AG08396 (cell line): Measurements from ENCODE around the gene NRP2.

Experiments used
- DNase-seq: peaks from one replicate; pipeline ENCODE4 v3.0.0; 2012; ENCODE audit warnings: low spot score, mixed read lengths

NRP2 gene, protein sequence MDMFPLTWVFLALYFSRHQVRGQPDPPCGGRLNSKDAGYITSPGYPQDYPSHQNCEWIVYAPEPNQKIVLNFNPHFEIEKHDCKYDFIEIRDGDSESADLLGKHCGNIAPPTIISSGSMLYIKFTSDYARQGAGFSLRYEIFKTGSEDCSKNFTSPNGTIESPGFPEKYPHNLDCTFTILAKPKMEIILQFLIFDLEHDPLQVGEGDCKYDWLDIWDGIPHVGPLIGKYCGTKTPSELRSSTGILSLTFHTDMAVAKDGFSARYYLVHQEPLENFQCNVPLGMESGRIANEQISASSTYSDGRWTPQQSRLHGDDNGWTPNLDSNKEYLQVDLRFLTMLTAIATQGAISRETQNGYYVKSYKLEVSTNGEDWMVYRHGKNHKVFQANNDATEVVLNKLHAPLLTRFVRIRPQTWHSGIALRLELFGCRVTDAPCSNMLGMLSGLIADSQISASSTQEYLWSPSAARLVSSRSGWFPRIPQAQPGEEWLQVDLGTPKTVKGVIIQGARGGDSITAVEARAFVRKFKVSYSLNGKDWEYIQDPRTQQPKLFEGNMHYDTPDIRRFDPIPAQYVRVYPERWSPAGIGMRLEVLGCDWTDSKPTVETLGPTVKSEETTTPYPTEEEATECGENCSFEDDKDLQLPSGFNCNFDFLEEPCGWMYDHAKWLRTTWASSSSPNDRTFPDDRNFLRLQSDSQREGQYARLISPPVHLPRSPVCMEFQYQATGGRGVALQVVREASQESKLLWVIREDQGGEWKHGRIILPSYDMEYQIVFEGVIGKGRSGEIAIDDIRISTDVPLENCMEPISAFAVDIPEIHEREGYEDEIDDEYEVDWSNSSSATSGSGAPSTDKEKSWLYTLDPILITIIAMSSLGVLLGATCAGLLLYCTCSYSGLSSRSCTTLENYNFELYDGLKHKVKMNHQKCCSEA

DNA sequence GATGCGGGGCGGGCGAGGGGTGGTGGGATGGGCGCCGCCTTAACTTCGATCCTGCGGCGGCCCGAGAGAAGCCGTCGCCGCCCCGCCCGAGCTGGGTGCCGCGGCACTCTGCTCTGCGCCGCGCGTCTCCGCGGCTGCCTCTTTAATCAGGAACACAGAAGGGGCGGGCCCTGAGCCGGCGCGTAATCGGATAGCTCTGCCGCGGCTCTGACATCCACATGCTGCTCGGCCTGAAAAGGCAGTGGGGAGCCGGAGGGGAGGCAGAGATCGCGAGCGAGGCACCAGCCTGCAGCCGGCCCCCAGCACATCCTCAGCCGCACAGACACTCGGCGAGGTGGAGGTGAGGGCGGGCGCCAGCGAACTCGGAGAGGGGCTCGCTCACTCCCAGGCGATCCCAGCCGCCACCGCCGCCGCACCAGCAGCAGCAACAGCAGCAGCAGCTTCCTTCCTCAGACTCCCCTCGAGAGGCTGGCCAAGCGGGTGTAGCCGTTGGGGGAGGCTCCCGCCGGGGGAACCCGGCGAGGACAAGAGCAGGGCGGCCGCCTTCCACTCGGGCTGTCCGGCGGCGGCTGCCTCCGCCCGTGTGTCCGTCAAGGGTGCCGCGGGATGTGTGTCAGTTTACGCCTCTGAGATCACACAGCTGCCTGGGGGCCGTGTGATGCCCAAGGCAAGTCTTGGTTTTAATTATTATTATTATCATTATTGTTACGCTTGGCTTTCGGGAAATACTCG is at the start of gene NRP2:
TSS of gene NRP2 (plus strand) at position 263 of the 732 bp plus-strand sequence. CDS start 790 bp downstream, outside the sequence.
- DNase-seq, result peak; percentile 85

DNA sequence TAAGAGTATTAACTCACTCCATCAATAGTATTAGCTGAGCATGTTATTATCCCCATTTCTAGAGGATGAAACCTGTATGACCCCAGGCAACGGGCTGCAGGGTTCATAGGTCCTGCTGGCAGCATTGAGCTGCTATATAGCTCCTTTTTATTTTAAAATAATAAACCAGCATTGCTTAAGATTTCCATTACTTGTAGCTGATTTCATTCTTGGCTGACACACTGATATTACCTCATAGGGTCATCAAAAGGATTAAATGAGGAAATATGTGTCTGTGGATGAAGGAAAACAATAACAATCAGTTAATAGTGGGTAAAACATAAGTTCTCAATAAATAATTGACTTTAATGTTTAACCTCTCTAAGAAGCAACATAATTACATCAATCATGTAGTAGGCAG is 48.3 kb upstream of the NRP2 start:
- DNase-seq, result no peak

DNA sequence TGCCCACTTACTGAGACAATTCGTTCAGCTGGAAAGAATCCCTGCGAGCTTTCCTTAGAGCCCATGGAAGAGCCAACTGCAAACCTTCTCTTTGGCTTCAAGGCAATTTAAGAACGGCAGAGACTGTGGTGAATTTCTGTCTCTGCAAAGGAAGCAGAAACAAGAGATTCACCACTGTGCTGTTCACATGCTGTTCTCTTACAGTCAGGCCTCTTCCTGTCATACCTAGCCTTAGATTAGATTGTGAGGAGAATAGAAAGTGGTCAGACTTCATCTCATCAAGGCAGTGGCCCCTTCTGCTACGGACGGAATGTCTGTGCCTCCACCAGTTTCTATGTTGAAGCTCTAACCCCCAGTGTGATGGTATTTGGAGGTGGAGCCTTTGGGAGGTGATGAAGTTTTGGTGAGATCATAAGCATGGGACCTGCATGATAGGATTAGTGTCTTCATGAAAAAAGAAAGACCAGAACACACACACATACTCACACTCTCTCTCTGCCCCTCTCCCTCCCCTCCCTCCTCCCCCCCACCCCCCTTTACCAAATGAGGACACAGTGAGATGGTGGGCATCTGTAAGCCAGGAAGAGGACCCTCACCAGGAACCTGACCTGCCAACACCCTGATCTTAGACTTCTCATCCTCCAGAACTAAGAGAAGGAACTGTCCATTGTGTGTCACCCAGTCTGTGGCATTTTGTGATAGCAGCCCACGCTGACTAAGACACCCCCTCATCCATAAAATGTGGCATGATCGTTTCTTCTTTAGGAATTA is 45.6 kb upstream of the NRP2 start:
- no peak for DNase-seq

DNA sequence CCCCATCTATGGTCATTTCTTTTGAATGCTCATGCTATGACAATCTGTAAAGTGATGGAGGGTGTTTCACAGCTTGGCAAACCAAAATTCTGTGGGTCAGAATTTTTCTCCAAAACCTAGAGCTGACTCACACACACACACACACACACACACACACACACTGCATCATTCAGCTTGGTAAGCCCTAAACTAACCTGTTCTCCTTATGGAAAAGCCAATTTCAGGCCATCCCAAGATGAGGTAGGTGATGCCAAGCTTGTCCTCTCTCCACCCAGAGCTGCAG is 45.0 kb upstream of the NRP2 start:
- no peak for DNase-seq

DNA sequence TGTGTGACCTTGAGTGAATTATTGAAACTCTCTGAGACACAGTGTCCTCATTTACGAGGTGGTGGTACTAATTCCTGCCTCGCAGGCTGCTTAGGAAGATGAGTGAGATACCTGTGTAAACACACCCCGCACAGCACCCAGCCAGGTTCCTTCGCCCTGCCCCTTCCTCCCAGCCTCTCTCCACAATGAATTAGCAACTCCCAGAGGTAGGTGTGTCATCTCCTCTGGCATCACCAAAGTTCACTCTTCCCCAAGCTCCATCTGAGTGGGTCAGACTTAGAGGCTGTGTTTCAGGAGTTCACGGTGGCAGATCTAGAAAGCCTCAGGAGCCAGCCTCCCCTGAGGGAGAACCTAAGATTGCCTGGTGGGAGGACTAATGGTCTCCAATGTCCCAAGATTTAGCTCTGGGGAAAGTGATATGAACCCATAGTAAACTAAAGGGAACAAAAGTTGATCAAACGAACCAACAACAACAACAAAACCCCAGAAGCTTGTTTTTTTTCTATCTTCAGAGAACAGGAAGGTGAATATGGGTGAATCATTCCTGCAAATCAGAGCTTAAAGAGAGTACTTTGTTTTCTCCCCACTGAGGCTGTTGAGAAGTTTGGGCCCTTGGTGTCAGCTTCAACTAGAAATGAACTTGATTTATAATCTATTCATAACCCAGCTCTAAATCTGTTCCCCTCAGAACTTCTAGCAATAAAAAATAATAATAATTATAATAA is 44.4 kb upstream of the NRP2 start:
- no peak for DNase-seq

DNA sequence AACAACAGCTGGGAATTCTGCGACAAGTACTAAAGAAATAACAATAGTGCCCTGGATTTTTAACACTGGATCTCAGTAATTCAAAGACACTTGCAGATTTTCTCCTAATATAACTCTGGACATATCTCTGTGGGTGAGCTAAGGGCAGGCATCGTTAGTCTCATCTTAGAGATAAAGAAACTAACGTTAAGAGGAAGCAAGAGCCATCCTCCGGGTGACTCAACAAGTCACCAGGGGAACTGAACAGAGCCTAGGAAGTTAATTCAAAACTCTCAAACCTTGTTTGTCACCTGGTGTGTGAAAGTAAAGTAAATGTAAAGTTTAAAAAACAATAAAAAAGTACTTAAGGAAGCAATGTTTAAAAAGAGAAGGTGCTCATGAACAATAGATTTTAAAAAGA is 41.6 kb upstream of the NRP2 start:
- no peak for DNase-seq

DNA sequence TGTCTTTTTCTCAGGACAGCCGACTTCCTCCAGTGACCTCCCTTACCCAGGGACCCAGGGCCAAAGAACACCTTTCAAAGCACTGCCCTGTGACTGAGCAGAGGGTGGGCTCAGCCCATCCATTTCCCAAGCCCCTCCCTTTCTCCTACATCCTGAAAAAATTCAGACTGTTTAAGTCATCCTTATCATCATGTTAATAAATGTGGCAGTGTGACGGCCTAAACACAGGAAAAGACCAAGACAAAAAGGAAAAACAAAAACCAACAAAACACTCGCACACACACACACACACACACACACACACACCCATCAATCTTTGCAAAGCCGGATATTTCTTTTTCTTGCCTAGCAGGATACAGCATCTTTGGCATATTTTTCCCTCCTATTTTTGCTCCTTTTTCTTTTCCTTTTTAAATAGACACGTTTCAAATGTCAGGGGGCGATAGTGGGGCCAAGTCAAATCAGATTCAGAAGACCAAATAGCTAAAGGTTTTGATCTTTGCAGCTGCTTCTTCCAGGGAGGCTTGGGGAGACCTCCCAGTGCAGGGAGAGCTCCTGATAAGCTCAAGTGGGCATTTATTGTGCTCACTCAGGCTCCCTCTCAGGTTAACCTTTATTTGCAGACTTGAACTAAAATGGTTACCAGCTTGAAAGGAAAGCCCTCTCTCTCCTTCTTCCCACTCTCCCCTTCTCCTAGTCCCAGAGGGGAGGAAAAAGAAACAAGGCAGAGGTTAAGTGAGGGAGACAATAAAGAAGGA is 39.5 kb upstream of the NRP2 start:
- no peak for DNase-seq

DNA sequence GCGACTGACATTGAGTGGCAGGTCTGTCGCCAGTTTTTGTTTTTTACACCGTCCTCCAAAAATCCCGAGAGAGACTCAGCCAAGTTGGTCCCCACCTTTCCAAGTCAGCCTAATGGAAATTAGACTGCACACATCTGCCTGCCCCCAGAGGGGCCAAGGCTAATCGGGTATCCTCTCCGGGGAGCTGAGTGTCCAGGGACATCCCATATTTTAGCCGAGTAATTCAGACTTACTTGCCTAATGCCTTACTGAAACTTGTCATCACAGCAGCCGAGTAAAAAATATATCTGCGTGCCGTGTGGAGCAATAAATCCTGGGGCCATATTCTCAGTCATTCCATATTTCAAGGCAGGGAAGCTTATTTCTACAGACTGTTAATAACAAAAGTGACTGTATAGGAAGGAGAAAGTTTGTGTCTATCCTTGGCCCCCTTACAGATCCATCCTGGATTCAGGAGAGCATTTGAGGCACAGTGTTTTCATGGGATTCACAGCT is 38.9 kb upstream of the NRP2 start:
- DNase-seq, result no peak

DNA sequence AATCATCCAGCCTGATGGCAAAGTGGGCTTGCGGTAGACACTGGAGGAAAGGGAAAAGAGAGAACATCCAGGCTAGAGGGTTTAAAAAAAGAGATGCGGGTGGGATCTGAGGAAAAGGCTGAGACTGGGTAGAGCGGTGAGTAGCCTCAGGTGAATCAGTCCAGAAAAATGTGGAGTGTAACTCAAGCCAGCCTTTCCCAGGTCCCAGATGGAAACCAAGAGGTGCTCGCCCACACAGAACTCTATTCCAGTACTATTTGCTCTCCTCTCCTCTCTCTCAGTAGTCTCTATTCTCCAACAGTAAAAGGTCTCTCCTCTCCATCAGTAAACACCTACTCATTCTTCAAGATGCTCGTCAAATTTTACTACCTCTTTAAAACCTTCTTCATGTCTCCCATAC is 38.3 kb upstream of the NRP2 start:
- DNase-seq, result peak; percentile 20

DNA sequence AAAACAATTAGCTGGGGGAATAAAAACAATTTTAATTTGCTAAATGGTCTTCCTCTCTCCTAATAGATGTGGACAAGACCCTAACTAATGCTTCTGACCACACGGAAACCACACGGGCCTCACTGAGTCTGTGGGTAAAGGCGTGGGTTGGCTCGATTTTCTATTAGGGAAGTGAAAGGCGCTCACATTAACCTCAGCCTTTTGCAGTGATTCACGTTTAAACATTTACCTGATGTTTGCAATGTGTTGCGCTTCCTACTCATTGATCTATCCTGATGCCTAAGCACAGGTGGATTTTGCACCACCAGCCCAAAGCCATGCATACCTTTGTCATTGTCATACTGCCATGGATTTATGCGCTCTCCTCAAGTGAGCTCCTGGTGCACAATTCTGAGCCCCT is 35.6 kb upstream of the NRP2 start:
- DNase-seq, result no peak

DNA sequence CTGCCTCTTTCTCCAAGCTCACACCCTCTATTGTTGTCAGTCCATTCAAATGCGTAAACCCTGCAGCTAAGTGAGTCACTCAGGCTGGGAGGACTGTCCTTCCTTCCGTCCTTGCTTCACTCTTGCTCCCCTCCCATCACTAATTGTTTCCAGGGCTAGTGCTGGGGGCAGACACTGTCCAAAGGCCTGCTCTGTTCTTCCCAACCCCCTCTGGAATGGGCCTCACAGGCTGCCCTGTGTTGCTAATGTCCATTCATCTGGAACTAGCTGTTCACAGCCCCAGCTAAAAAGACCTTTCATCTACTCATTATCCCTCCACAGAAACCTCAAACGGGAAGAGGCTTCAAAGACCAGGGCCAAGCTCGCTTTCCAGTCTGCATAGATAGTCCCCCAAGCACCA is 31.9 kb upstream of the NRP2 start:
- DNase-seq, result peak; percentile 18

DNA sequence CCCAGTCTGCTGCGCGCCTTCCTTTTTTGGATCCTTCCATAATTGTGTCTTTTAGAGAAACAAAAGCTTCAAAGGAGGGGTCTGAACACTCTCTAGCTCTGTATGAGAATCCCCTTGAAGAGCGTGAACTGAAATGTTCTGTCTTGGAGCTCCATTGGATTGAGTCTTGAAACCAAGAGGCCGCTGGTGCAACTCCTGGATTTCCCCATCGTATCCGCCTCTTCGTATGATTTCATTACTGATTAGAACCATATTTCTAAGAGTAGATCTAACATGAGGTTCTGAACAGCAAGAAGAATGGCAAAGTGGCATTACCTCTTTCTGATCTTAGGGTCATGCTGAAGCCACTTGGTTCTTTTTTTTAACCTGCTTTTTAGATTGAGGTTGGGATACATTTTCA is 31.4 kb upstream of the NRP2 start:
- no peak for DNase-seq

DNA sequence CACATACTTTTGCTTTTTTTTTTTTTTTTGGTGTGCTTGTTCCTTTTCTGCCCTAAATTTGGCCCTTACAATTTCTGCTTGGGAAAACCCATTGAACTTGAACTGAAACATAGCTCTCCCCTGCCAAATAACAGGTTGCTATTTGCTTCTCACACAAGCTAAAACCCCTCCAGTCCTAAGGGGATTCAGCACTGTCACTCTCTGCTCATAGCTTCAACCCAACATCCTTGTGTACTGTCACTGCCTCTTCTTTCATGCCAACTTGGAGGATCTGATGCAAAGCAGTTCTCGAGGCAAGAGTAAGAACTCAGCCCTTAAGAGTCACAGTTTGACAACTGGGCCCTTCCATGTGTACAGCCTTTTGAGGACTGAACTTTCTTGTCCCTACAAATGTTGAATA is 30.6 kb upstream of the NRP2 start:
- no peak for DNase-seq

DNA sequence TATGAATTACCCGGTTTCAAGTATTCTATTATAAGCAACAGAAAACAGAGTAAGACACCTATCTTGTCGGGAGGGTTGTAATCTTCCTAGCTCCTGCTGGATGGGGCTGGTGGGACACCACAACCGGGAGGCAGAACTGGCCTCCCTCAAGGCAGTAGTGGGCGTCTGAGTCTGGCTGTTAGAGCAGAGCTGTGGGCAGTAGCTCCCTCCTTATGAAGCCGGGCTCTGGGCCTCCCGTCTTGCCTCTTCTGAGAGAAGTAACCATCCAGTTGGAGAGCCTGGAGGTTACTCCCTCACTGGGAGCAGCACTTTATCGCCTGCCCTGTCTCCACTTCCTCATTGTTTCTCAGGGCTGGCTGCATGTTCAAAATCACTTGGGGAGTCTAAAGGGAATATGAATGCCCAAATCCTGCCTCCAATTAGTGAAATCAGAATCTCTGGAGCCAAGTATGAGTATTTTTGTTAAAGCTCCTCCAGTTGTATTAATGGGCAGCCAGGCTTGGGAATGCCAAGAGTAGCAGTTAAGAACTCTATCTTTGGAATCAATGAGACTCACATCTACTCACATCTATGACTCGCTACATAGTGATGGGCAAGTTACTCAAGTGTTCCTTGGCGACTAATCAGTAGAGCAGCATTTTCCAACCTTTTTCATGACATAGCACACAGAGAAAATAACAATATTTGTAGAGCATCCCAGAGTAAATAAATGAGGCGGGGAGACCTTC is 27.3 kb upstream of the NRP2 start:
- peak; percentile 58 for DNase-seq

DNA sequence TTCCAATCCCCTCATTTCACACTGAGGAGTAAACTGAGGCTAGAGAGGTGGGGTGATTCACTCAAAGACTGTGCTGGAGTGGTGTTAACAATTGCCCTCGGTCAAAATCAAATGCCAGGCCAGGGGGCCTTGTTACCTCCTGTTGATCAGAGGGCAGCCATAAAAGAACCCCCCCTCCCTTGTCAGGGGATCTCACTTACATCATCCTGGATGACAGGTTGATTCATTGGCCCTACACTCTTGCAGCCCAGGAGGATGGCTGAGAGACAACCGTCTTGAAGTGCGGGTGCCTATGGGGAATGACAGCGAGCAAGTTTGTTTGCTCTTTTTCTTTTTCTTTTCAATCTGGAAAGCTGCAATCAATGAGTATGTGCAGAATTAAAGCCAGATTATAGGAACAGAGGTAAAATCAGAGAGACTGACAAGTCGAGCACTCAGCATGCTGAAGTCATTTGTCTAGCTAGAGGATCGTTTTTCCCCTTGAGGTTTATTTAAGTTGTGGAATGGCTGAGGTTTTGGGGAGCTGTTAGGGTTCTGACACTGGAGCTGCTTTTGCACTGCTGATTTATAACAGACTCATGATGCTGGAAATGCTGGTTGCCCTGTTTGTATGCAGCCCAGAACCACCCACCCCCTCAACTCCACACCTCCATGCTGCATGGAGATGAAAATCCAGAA is 26.4 kb upstream of the NRP2 start:
- no peak for DNase-seq

DNA sequence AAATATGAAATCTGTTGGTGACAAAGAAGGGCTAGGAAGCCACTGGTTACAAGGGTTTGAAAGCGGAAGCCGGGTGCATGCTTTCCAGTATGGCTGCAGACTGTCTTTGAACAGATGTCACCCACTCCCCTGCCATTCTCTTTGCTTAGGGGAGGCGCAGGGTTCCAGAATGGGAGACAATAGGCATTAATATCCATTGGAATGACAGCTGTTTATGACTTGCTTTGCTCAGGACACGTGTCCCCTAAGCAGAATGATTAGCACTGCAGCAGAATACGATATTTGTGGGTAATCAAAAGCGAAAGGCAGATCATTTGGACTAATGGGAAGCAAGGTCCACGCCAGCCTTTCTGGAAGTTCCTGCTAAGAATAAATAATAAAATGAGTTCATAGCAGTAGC is 25.8 kb upstream of the NRP2 start:
- no peak for DNase-seq

DNA sequence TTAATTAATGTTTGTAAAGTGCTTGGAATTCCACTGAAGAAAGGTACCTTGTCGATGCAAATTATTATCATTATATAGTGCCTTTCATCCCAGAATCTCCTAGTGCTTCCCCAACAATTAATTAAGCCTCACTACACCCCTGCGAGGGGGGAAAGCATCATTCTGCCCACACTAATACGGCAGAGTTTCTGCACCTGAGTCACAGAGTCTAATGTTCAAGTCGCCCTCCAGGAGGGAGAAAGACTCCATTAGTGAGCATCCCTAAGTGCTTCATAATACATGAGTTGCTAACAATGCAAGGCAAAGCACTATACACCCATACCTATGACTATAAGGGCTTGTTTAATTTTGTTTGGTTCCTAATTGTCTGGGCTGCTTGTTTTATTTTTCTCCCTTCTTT is 25.4 kb upstream of the NRP2 start:
- no peak for DNase-seq

DNA sequence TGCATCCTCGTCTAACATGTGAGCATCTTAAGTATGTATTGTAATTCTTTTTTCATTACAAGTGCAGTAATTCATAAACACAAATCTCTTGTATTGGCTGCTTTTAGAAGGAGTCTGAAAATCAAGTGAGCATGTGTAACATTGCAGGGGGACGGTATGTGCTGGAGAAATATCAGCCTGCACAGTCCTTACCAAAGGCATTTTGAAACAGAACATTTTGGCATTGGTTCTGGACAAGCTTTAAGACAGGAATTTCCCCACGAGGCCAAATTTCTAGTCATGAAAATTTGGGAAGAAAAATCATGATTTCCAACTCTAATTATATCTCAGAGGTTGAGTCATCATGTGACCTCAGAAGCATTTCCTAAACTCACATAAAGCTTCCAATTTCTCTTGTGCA is 24.7 kb upstream of the NRP2 start:
- no peak for DNase-seq

DNA sequence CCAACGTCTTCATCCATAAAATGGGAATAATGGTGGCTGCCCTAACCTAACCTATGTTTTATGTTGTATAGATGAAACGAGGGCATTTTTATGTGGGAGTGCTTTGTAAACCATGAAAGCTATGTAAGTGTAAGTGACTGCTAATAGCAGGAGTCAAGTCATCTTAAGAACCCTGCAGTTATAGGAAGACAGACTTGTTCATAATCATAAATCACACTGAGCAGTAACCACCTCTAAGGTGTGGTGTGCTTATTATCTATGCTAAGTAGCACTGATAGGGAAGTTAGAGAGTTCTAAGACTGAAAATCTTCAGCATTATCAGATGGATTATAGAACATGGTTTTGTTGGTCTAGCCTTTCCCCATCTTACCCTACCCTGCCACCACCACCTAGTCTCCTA is 24.2 kb upstream of the NRP2 start:
- DNase-seq, result no peak
